HEK293 (cell line): ENCODE measurements around the gene TYROBP.

ENCODE experiments used
- CTCF ChIA-PET: fragments of 350-600 bp; formaldehyde crosslinking; extraction: SDS; loops from one replicate; lab custom pipeline; 2021; ENCODE audit warnings: antibody characterized with exemption; lab: Yijun Ruan, JAX
- POLR2A ChIA-PET: fragments of 300-600 bp; formaldehyde crosslinking; extraction: SDS; loops from one replicate; lab custom pipeline; 2020; ENCODE audit warnings: antibody characterized with exemption, inconsistent platforms; lab: Yijun Ruan, JAX
- H3K27ac ChIP-seq: fragments of 200-500 bp; sonication (Bioruptor generic); 2 replicates; pipeline ENCODE4 v1.5.1; 2014; ENCODE audit warnings: low read depth, low read length, control low read depth, inconsistent platforms; ENCODE audit errors: extremely low read depth
- H3K36me3 ChIP-seq, 2 experiments: fragments of 200-500 bp in 1 of 2; sonication (Bioruptor generic) in 1 of 2; 1 replicate in 1 of 2; 2 replicates in 1 of 2; pipeline ENCODE4 v1.5.1; 2014 to 2017; ENCODE audit warnings: inconsistent platforms in 2 of 2, low read length in 2 of 2; ENCODE audit not compliant: control insufficient read depth in 2 of 2, insufficient read depth in 1 of 2
- H3K4me1 ChIP-seq: fragments of 200-500 bp; sonication (Bioruptor generic); 2 replicates; pipeline ENCODE4 v1.5.1; 2014; ENCODE audit warnings: mild to moderate bottlenecking, low read length, inconsistent platforms; ENCODE audit not compliant: control insufficient read depth, insufficient read depth
- H3K4me3 ChIP-seq: 2 replicates; pipeline ENCODE4 v1.5.1; 2011; ENCODE audit warnings: low read depth, mild to moderate bottlenecking, control low read depth, low read length, moderate library complexity
- H3K9me3 ChIP-seq: fragments of 200-500 bp; sonication (Bioruptor generic); 2 replicates; pipeline ENCODE4 v1.5.1; 2014; ENCODE audit warnings: low read depth, low read length, inconsistent platforms; ENCODE audit not compliant: control insufficient read depth, insufficient read depth
- GLI4 ChIP-seq: fragments of 450-650 bp; formaldehyde crosslinking; IDR thresholded peaks from 2 replicates; pipeline ENCODE4 v1.5.1; 2016; ENCODE audit warnings: missing biosample characterization, missing genetic modification characterization
- MZF1 ChIP-seq: fragments of 450-650 bp; formaldehyde crosslinking; IDR thresholded peaks from 2 replicates; pipeline ENCODE4 v1.5.1; 2017; ENCODE audit warnings: missing biosample characterization, missing genetic modification characterization, borderline replicate concordance
- ZBTB20 ChIP-seq: fragments of 450-650 bp; formaldehyde crosslinking; IDR thresholded peaks from 2 replicates; pipeline ENCODE4 v1.5.1; 2016; ENCODE audit warnings: missing biosample characterization, missing genetic modification characterization
- ZBTB48 ChIP-seq: fragments of 450-650 bp; formaldehyde crosslinking; IDR thresholded peaks from 2 replicates; pipeline ENCODE4 v1.5.1; 2016; ENCODE audit warnings: missing biosample characterization, missing genetic modification characterization
- ZBTB8A ChIP-seq: fragments of 450-650 bp; formaldehyde crosslinking; IDR thresholded peaks from 2 replicates; pipeline ENCODE4 v1.5.1; 2016; ENCODE audit warnings: missing biosample characterization, missing genetic modification characterization
- ZNF121 ChIP-seq: fragments of 450-650 bp; formaldehyde crosslinking; IDR thresholded peaks from 2 replicates; pipeline ENCODE4 v1.5.1; 2016; ENCODE audit warnings: missing biosample characterization, missing genetic modification characterization
- ZNF202 ChIP-seq: fragments of 450-650 bp; formaldehyde crosslinking; IDR thresholded peaks from 2 replicates; pipeline ENCODE4 v1.5.1; 2016; ENCODE audit warnings: missing biosample characterization, missing genetic modification characterization, borderline replicate concordance
- ZNF214 ChIP-seq: fragments of 450-650 bp; formaldehyde crosslinking; IDR thresholded peaks from 2 replicates; pipeline ENCODE4 v1.5.1; 2017; ENCODE audit warnings: missing biosample characterization, mild to moderate bottlenecking, missing genetic modification characterization, borderline replicate concordance
- ZNF23 ChIP-seq: fragments of 450-650 bp; formaldehyde crosslinking; IDR thresholded peaks from 2 replicates; pipeline ENCODE4 v1.5.1; 2016; ENCODE audit warnings: missing biosample characterization, missing genetic modification characterization, borderline replicate concordance
- ZNF280D ChIP-seq: fragments of 450-650 bp; formaldehyde crosslinking; IDR thresholded peaks from 2 replicates; pipeline ENCODE4 v1.5.1; 2016; ENCODE audit warnings: missing biosample characterization, missing genetic modification characterization
- ZNF311 ChIP-seq: fragments of 450-650 bp; formaldehyde crosslinking; IDR thresholded peaks from 2 replicates; pipeline ENCODE4 v1.5.1; 2017; ENCODE audit warnings: missing biosample characterization, missing genetic modification characterization, borderline replicate concordance
- ZNF362 ChIP-seq: fragments of 450-650 bp; formaldehyde crosslinking; IDR thresholded peaks from 2 replicates; pipeline ENCODE4 v1.5.1; 2016; ENCODE audit warnings: missing biosample characterization, missing genetic modification characterization
- ZNF366 ChIP-seq: fragments of 450-650 bp; formaldehyde crosslinking; conservative IDR thresholded peaks from 2 replicates; pipeline ENCODE4 v1.5.1; 2016; ENCODE audit warnings: missing biosample characterization, missing genetic modification characterization
- ZNF433 ChIP-seq: fragments of 450-650 bp; formaldehyde crosslinking; IDR thresholded peaks from 2 replicates; pipeline ENCODE4 v1.5.1; 2016; ENCODE audit warnings: missing biosample characterization, missing genetic modification characterization, low read depth
- ZNF513 ChIP-seq: fragments of 450-650 bp; IDR thresholded peaks from 2 replicates; pipeline ENCODE4 v1.5.1; 2018; ENCODE audit warnings: missing biosample characterization, missing genetic modification characterization
- ZNF610 ChIP-seq: fragments of 450-650 bp; formaldehyde crosslinking; IDR thresholded peaks from 2 replicates; pipeline ENCODE4 v1.5.1; 2016; ENCODE audit warnings: missing biosample characterization, missing genetic modification characterization, borderline replicate concordance
- ZNF747 ChIP-seq: fragments of 450-650 bp; formaldehyde crosslinking; IDR thresholded peaks from 2 replicates; pipeline ENCODE4 v1.5.1; 2016; ENCODE audit warnings: missing biosample characterization, missing genetic modification characterization

The TYROBP gene

GRCh38 chr19:35895911-35896642 lies 12.0 kb downstream of the TYROBP start:
- no peak overlapping the region for H3K27ac ChIP-seq
- TF ChIP-seq ZNF362 (tag by site-specific recombination), result no peak
- no peak for TF ChIP-seq ZNF214 (tag by site-specific recombination)
- no peak for TF ChIP-seq ZNF23 (tag by site-specific recombination)
- no peak for TF ChIP-seq ZNF747 (tag by site-specific recombination)
- TF ChIP-seq ZNF433 (tag by site-specific recombination), result no peak
- TF ChIP-seq ZBTB48, result no peak
- TF ChIP-seq ZBTB20 (tag by site-specific recombination), result no peak
- no peak for TF ChIP-seq ZNF311
- no peak for TF ChIP-seq ZNF202
- no peak for TF ChIP-seq GLI4 (tag by site-specific recombination)
- no peak for TF ChIP-seq ZNF366 (tag by site-specific recombination)
- TF ChIP-seq, all 188 proteins: peak for 0
- POLR2A ChIA-PET, result interaction anchor here (1.3 kb wide), 1 partner anchor 16 kb away, joined by 3 read pairs; no protein-coding TSS in a partner anchor

GRCh38 chr19:35894342-35894741 lies 13.8 kb downstream of the TYROBP start:
- TF ChIP-seq ZBTB8A (tag by site-specific recombination) (no peak), ZNF121 (tag by site-specific recombination) (peak; percentile 84), MZF1 (tag by site-specific recombination) (no peak), ZNF610 (tag by site-specific recombination) (no peak), ZNF280D (tag by site-specific recombination) (no peak), ZNF513 (no peak)
- POLR2A ChIA-PET, result interaction anchor here (0.6 to 1.1 kb wide), 3 partner anchors 11 to 37 kb away, joined by 3 to 6 read pairs (median 6); no protein-coding TSS in a partner anchor
- CTCF ChIA-PET, result interaction anchor here (1.2 to 4.9 kb wide), 6 partner anchors 9 to 53 kb away, joined by 3 to 66 read pairs (median 4); no protein-coding TSS in a partner anchor
- Histone ChIP-seq H3K4me1 (peaks cover 5% of the 10 kb centered on the region), H3K36me3 (peaks cover 72 to 81% of the 10 kb centered on the region in 2 experiments), H3K4me3 (no peak overlapping the region), H3K27ac (no peak overlapping the region), H3K9me3 (no peaks in the 10 kb centered on the region)

More at GRCh38 chr19:35895911-35896642, 12.0 kb downstream of the TYROBP start:
- CTCF ChIA-PET, result interaction anchor here (0.5 to 1.0 kb wide), 3 partner anchors 14 to 35 kb away, joined by 3 to 5 read pairs (median 4); no protein-coding TSS in a partner anchor
- peaks cover 5% of the 10 kb centered on the region for H3K4me1 ChIP-seq
- no peaks in the 10 kb centered on the region for H3K9me3 ChIP-seq
- peaks cover 54 to 68% of the 10 kb centered on the region in 2 experiments for H3K36me3 ChIP-seq
- H3K4me3 ChIP-seq, result no peak overlapping the region
